ENCODE data around the gene OSTF1.

Gene OSTF1

GRCh38 chr9:75169623-75170022, 81.3 kb downstream of the OSTF1 start:
- Histone ChIP-seq H3K9ac (ENCODE audit: low read length in 5 of 5) (no peak overlapping the region), H3K27ac (ENCODE audit: low read depth, low read length) (no peak overlapping the region), H3K27me3 (ENCODE audit: control insufficient read depth in 5 of 5, insufficient read depth in 4 of 5, low read length in 5 of 5) (no peaks in the 10 kb centered on the region), H3K4me1 (ENCODE audit: control insufficient read depth in 5 of 5, insufficient read depth in 5 of 5, low read length in 5 of 5) (no peaks in the 10 kb centered on the region), H3K4me3 (ENCODE audit: low read depth in 1 of 5, low read length in 5 of 5) (no peak overlapping the region), H3K36me3 (ENCODE audit: control insufficient read depth in 5 of 5, insufficient read depth in 5 of 5, low read length in 5 of 5) (peaks cover 14 to 48% (median 23%) of the 10 kb centered on the region in 5 donors), H3K9me3 (ENCODE audit: control insufficient read depth in 5 of 5, low read length in 5 of 5) (peaks cover 0 to 7% (median 4%) of the 10 kb centered on the region in 5 donors)

GRCh38 chr9:75170898-75171360, 82.6 kb downstream of the OSTF1 start:
- H3K36me3 ChIP-seq (ENCODE audit: control insufficient read depth in 5 of 5, insufficient read depth in 5 of 5, low read length in 5 of 5), result peaks cover 14 to 41% (median 25%) of the 10 kb centered on the region in 5 donors

DNA sequence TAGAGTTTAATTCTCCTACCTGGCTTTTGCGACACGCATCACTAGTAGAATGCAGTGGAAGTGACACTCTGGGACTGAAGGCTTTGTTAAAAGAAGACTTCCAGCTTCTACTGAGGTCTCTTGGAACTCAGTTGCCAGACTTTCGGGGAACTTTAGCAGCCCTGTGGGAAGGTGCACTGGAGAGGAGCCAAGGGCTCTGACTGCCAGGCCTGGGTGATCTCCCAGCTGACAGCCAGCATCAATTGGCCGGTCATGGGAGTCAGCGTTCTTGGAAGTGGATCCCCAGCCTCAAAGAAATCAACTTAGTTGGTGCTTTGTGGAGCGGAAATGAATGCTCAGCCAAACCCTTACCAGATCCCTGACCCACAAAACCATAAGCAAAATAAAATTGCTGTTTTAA, 87.1 kb downstream of the OSTF1 start:
- Histone ChIP-seq H3K27ac (ENCODE audit: low read depth, low read length) (no peak overlapping the region), H3K4me1 (ENCODE audit: control insufficient read depth in 5 of 5, insufficient read depth in 5 of 5, low read length in 5 of 5) (no peaks in the 10 kb centered on the region), H3K9ac (ENCODE audit: low read length in 5 of 5) (no peak overlapping the region), H3K9me3 (ENCODE audit: control insufficient read depth in 5 of 5, low read length in 5 of 5) (no peaks in the 10 kb centered on the region), H3K27me3 (ENCODE audit: control insufficient read depth in 5 of 5, insufficient read depth in 4 of 5, low read length in 5 of 5) (no peaks in the 10 kb centered on the region), H3K36me3 (ENCODE audit: control insufficient read depth in 5 of 5, insufficient read depth in 5 of 5, low read length in 5 of 5) (peaks cover 3 to 23% (median 15%) of the 10 kb centered on the region in 5 donors), H3K4me3 (ENCODE audit: low read depth in 1 of 5, low read length in 5 of 5) (no peak overlapping the region)

More at GRCh38 chr9:75170898-75171360, 82.6 kb downstream of the OSTF1 start:
- Histone ChIP-seq H3K4me3 (ENCODE audit: low read depth in 1 of 5, low read length in 5 of 5) (no peak overlapping the region), H3K9ac (ENCODE audit: low read length in 5 of 5) (no peak overlapping the region), H3K27ac (ENCODE audit: low read depth, low read length) (no peak overlapping the region), H3K9me3 (ENCODE audit: control insufficient read depth in 5 of 5, low read length in 5 of 5) (peaks cover 0 to 7% (median 3%) of the 10 kb centered on the region in 5 donors), H3K4me1 (ENCODE audit: control insufficient read depth in 5 of 5, insufficient read depth in 5 of 5, low read length in 5 of 5) (no peaks in the 10 kb centered on the region), H3K27me3 (ENCODE audit: control insufficient read depth in 5 of 5, insufficient read depth in 4 of 5, low read length in 5 of 5) (no peaks in the 10 kb centered on the region)

- Histone ChIP-seq H3K36me3 (ENCODE audit: control insufficient read depth in 5 of 5, insufficient read depth in 5 of 5, low read length in 5 of 5) (peaks cover 1 to 17% (median 15%) of the 10 kb centered on the region in 5 donors), H3K27ac (ENCODE audit: low read depth, low read length) (no peak overlapping the region), H3K4me3 (ENCODE audit: low read depth in 1 of 5, low read length in 5 of 5) (no peak overlapping the region), H3K9me3 (ENCODE audit: control insufficient read depth in 5 of 5, low read length in 5 of 5) (no peaks in the 10 kb centered on the region), H3K27me3 (ENCODE audit: control insufficient read depth in 5 of 5, insufficient read depth in 4 of 5, low read length in 5 of 5) (no peaks in the 10 kb centered on the region), H3K4me1 (ENCODE audit: control insufficient read depth in 5 of 5, insufficient read depth in 5 of 5, low read length in 5 of 5) (no peaks in the 10 kb centered on the region), H3K9ac (ENCODE audit: low read length in 5 of 5) (no peak overlapping the region)
These were observed 87.7 kb downstream of the OSTF1 start for GRCh38 chr9:75176037-75176436.

DNA sequence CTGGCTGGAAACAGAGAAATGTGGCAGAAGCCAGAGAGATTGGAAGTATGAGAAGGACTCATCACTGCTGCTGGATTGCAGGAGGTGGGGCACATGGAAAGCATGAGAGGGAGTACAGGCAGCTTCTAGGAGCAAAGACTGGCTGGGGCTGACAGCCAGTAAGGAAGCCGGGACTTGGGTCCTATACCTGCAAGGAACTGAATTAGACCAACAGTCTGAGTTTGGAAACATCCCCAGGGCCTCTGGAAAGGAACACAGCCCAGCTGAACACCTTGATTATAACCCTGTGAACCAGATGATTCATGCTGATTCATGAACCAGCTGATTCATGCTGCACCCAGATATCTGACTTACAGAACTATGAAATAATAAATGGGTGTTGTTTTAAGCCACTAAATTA, 93.4 kb downstream of the OSTF1 start:
- Histone ChIP-seq H3K9me3 (ENCODE audit: control insufficient read depth in 5 of 5, low read length in 5 of 5) (no peaks in the 10 kb centered on the region), H3K36me3 (ENCODE audit: control insufficient read depth in 5 of 5, insufficient read depth in 5 of 5, low read length in 5 of 5) (peaks cover 3 to 16% (median 12%) of the 10 kb centered on the region in 5 donors), H3K9ac (ENCODE audit: low read length in 5 of 5) (no peak overlapping the region), H3K27me3 (ENCODE audit: control insufficient read depth in 5 of 5, insufficient read depth in 4 of 5, low read length in 5 of 5) (no peaks in the 10 kb centered on the region), H3K4me3 (ENCODE audit: low read depth in 1 of 5, low read length in 5 of 5) (no peak overlapping the region), H3K4me1 (ENCODE audit: control insufficient read depth in 5 of 5, insufficient read depth in 5 of 5, low read length in 5 of 5) (no peaks in the 10 kb centered on the region), H3K27ac (ENCODE audit: low read depth, low read length) (no peak overlapping the region)

DNA sequence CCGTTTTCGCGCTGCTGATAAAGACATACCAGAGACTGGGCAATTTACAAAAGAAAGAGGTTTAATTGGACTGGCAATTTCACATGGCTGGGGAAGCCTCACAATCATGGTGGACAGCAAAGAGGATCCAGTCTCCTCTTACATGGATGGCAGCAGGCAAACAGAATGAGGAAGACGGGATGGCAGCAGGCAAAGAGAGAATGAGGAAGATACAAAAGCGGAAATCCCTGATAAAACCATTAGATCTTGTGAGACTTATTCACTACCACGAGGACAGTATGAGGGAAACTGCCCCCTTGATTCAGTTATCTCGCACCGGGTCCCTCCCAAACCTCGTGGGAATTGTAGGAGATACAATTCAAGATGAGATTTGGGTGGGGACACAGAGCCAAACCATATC, 95.0 kb downstream of the OSTF1 start:
- Histone ChIP-seq H3K36me3 (ENCODE audit: control insufficient read depth in 5 of 5, insufficient read depth in 5 of 5, low read length in 5 of 5) (peaks cover 3 to 12% (median 9%) of the 10 kb centered on the region in 5 donors), H3K4me1 (ENCODE audit: control insufficient read depth in 5 of 5, insufficient read depth in 5 of 5, low read length in 5 of 5) (no peaks in the 10 kb centered on the region), H3K27ac (ENCODE audit: low read depth, low read length) (no peak overlapping the region), H3K9ac (ENCODE audit: low read length in 5 of 5) (no peak overlapping the region), H3K9me3 (ENCODE audit: control insufficient read depth in 5 of 5, low read length in 5 of 5) (no peaks in the 10 kb centered on the region), H3K27me3 (ENCODE audit: control insufficient read depth in 5 of 5, insufficient read depth in 4 of 5, low read length in 5 of 5) (no peaks in the 10 kb centered on the region), H3K4me3 (ENCODE audit: low read depth in 1 of 5, low read length in 5 of 5) (no peak overlapping the region)

DNA sequence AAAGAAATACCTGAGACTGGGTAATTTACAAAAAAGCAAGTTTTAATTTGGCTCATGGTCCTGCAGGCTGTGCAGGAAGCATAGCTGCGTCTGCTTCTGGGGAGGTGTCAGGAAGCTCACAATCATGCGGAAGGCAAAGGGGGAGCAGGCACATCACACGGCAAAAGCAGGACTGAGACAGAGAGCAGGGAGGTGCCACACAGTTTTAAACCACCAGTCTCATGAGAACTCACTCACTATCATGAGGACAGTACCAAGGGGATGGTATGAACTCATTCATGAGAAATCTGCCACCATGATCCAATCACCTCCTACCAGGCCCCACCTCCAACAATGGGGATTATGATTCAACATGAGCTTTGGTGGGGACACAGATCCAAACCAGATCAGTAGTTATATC, 96.2 kb downstream of the OSTF1 start:
- no peaks in the 10 kb centered on the region for H3K27me3 ChIP-seq (ENCODE audit: control insufficient read depth in 5 of 5, insufficient read depth in 4 of 5, low read length in 5 of 5)
- no peak overlapping the region for H3K9ac ChIP-seq (ENCODE audit: low read length in 5 of 5)
- H3K9me3 ChIP-seq (ENCODE audit: control insufficient read depth in 5 of 5, low read length in 5 of 5), result no peaks in the 10 kb centered on the region
- no peak overlapping the region for H3K27ac ChIP-seq (ENCODE audit: low read depth, low read length)
- no peak overlapping the region for H3K4me3 ChIP-seq (ENCODE audit: low read depth in 1 of 5, low read length in 5 of 5)
- peaks cover 3 to 12% (median 9%) of the 10 kb centered on the region in 5 donors for H3K36me3 ChIP-seq (ENCODE audit: control insufficient read depth in 5 of 5, insufficient read depth in 5 of 5, low read length in 5 of 5)
- no peaks in the 10 kb centered on the region for H3K4me1 ChIP-seq (ENCODE audit: control insufficient read depth in 5 of 5, insufficient read depth in 5 of 5, low read length in 5 of 5)

DNA sequence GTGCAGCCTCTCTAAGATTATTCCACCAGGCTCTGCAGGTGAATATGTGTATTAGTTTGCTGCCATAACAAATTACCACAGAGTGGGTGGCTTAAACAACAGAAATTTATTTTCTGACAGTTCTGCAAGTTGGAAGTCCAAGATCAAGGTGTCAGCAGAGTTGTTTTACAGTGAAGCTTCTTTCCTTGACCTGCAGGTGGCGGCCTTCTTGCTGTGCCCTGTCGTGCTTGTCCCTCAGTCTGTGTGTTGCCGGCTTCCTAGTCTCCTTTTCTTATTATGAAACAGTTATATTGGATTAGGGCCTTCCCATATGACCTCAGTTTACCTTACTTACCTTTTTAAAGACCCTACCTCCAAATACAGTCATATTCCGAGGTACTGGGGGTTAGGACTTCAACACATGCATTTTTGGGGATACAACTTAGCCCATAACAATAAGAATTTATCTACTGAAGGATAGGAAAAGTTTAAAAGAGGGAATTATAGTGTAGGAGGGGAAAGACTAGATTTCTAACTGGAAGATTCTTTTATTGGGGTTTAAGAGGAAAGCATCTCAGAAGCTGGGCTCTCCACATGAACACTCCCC, 97.4 kb downstream of the OSTF1 start:
- Histone ChIP-seq H3K36me3 (ENCODE audit: control insufficient read depth in 5 of 5, insufficient read depth in 5 of 5, low read length in 5 of 5) (peaks cover 3 to 12% (median 9%) of the 10 kb centered on the region in 5 donors), H3K4me3 (ENCODE audit: low read depth in 1 of 5, low read length in 5 of 5) (no peak overlapping the region), H3K27me3 (ENCODE audit: control insufficient read depth in 5 of 5, insufficient read depth in 4 of 5, low read length in 5 of 5) (no peaks in the 10 kb centered on the region), H3K9ac (ENCODE audit: low read length in 5 of 5) (no peak overlapping the region), H3K27ac (ENCODE audit: low read depth, low read length) (no peak overlapping the region), H3K9me3 (ENCODE audit: control insufficient read depth in 5 of 5, low read length in 5 of 5) (no peaks in the 10 kb centered on the region), H3K4me1 (ENCODE audit: control insufficient read depth in 5 of 5, insufficient read depth in 5 of 5, low read length in 5 of 5) (no peaks in the 10 kb centered on the region)

GRCh38 chr9:75186767-75187380, 98.6 kb downstream of the OSTF1 start:
- Histone ChIP-seq H3K9ac (ENCODE audit: low read length in 5 of 5) (no peak overlapping the region), H3K4me1 (ENCODE audit: control insufficient read depth in 5 of 5, insufficient read depth in 5 of 5, low read length in 5 of 5) (no peaks in the 10 kb centered on the region), H3K36me3 (ENCODE audit: control insufficient read depth in 5 of 5, insufficient read depth in 5 of 5, low read length in 5 of 5) (peaks cover 3 to 10% (median 7%) of the 10 kb centered on the region in 5 donors)

GRCh38 chr9:75188756-75189155, 100.4 kb downstream of the OSTF1 start:
- H3K27ac ChIP-seq (ENCODE audit: low read depth, low read length), result no peak overlapping the region
- no peak overlapping the region for H3K9ac ChIP-seq (ENCODE audit: low read length in 5 of 5)
- H3K27me3 ChIP-seq (ENCODE audit: control insufficient read depth in 5 of 5, insufficient read depth in 4 of 5, low read length in 5 of 5), result no peaks in the 10 kb centered on the region
- H3K36me3 ChIP-seq (ENCODE audit: control insufficient read depth in 5 of 5, insufficient read depth in 5 of 5, low read length in 5 of 5), result peaks cover 0 to 3% (median under 1%) of the 10 kb centered on the region in 5 donors
- no peak overlapping the region for H3K4me3 ChIP-seq (ENCODE audit: low read depth in 1 of 5, low read length in 5 of 5)
- no peaks in the 10 kb centered on the region for H3K9me3 ChIP-seq (ENCODE audit: control insufficient read depth in 5 of 5, low read length in 5 of 5)
- H3K4me1 ChIP-seq (ENCODE audit: control insufficient read depth in 5 of 5, insufficient read depth in 5 of 5, low read length in 5 of 5), result no peaks in the 10 kb centered on the region

More at GRCh38 chr9:75186767-75187380, 98.6 kb downstream of the OSTF1 start:
- H3K9me3 ChIP-seq (ENCODE audit: control insufficient read depth in 5 of 5, low read length in 5 of 5), result no peaks in the 10 kb centered on the region
- no peak overlapping the region for H3K4me3 ChIP-seq (ENCODE audit: low read depth in 1 of 5, low read length in 5 of 5)
- no peak overlapping the region for H3K27ac ChIP-seq (ENCODE audit: low read depth, low read length)
- H3K27me3 ChIP-seq (ENCODE audit: control insufficient read depth in 5 of 5, insufficient read depth in 4 of 5, low read length in 5 of 5), result no peaks in the 10 kb centered on the region

Data from subcutaneous abdominal adipose tissue (tissue), 5 donors.